Cardiac muscle cell (in vitro differentiated cells and primary cell): Measurements from ENCODE around the gene EGFL8. TPM values are rescaled to one million over a fixed set of nuclear protein-coding genes. Genes with fewer than 3 reads are reported as not detected.
A peak's percentile ranks its signal among the peaks of the same experiment; 100 is the strongest.

Source experiments
- DNase-seq, 2 donors: peaks; one replicate each; pipeline versions ENCODE4 v3.0.0 to v3.0.0-alpha.2; 2010 to 2017; ENCODE audit warnings: low read depth in 1 of 2, low spot score in 1 of 2
- H3K27ac ChIP-seq: fragments of 200-600 bp; sonication (generic); 2 replicates; pipeline ENCODE4 v1.5.1; 2016
- H3K27me3 ChIP-seq: fragments of 200-600 bp; sonication (generic); 2 replicates; pipeline ENCODE4 v1.6.0; 2016; ENCODE audit warnings: control low read depth
- H3K36me3 ChIP-seq: fragments of 200-600 bp; sonication (generic); 2 replicates; pipeline ENCODE4 v1.5.1; 2016; ENCODE audit warnings: control low read depth
- H3K4me1 ChIP-seq: fragments of 200-600 bp; sonication (generic); 2 replicates; pipeline ENCODE4 v1.8.1; 2017; ENCODE audit warnings: low read depth, mild to moderate bottlenecking, mixed run types
- H3K4me3 ChIP-seq: fragments of 200-600 bp; sonication (generic); 2 replicates; pipeline ENCODE4 v1.5.1; 2016; ENCODE audit warnings: mild to moderate bottlenecking
- H3K9me3 ChIP-seq: fragments of 200-600 bp; sonication (generic); 2 replicates; pipeline ENCODE4 v1.5.1; 2017; ENCODE audit warnings: low read depth, mild to moderate bottlenecking, control low read depth
- CTCF ChIP-seq: IDR thresholded peaks from 2 replicates; pipeline ENCODE4 v1.5.1; 2012; ENCODE audit warnings: low read depth, mild to moderate bottlenecking, low read length
- polyA plus RNA-seq: library from polyadenylated mRNA; unstranded; fragments of >200 nt; fragmentation: Nextera tagmentation; extraction: Ambion mirVana; gene quantifications from 2 replicates; pipeline ENCODE4 v1.2.1, GENCODE V29; 2016
- total RNA-seq: library from RNA; depleted of rRNA; stranded (reverse); fragments of >200 nt; gene quantifications from 2 replicates; pipeline ENCODE4 v1.2.3, GENCODE V29; 2016

EGFL8 gene
- total and polyA plus RNA-seq, 2 experiments from 2014 or later, result 15.2 to 18.7 TPM

- Histone ChIP-seq H3K9me3 (no peaks in the 10 kb centered on the region), H3K4me1 (peaks cover 23% of the 10 kb centered on the region), H3K27me3 (peaks cover 30% of the 10 kb centered on the region), H3K36me3 (peaks cover 2% of the 10 kb centered on the region), H3K27ac (no peak overlapping the region), H3K4me3 (no peak overlapping the region)
- no peak for DNase-seq
- no peak for TF ChIP-seq CTCF
Measured at GRCh38 chr6:32151181-32151862, 13.1 kb upstream of the EGFL8 start.

- peak within 1 kb of the TSS; percentile 91 for H3K27ac ChIP-seq
- TF ChIP-seq CTCF, result no peak
- H3K4me1 ChIP-seq, result peaks cover 18% of the 10 kb centered on the region
- H3K4me3 ChIP-seq, result peak within 1 kb of the TSS; percentile 63
- H3K36me3 ChIP-seq, result peaks cover 7% of the 10 kb centered on the region
- no peak for DNase-seq
- H3K27me3 ChIP-seq, result peaks cover 30% of the 10 kb centered on the region
- H3K9me3 ChIP-seq, result no peaks in the 10 kb centered on the region
Measured at GRCh38 chr6:32151863-32152768, 12.3 kb upstream of the EGFL8 start, which contains the start of gene PRRT1. TSS of gene PRRT1 (minus strand) at chr6:32151939. CDS start at chr6:32151827, 112 bp downstream.

- Histone ChIP-seq H3K36me3 (peaks cover 14% of the 10 kb centered on the region), H3K27me3 (peaks cover 30% of the 10 kb centered on the region), H3K9me3 (no peaks in the 10 kb centered on the region), H3K4me1 (peaks cover 18% of the 10 kb centered on the region), H3K4me3 (peak overlapping the region; percentile 63), H3K27ac (peak overlapping the region; percentile 91)
- peak; percentile 31 to 47 for DNase-seq
- no peak for TF ChIP-seq CTCF
Measured at GRCh38 chr6:32152769-32153563, 11.4 kb upstream of the EGFL8 start.

GRCh38 chr6:32153564-32154513 is 10.6 kb upstream of the EGFL8 start, which contains the start of gene PPT2:
TSS of gene PPT2 (plus strand) at chr6:32154141. CDS start at chr6:32154595, 454 bp downstream.
- Histone ChIP-seq H3K4me1 (peaks cover 18% of the 10 kb centered on the region), H3K4me3 (peak within 1 kb of the TSS; percentile 63), H3K27ac (peak within 1 kb of the TSS; percentile 91), H3K36me3 (peaks cover 21% of the 10 kb centered on the region), H3K27me3 (peaks cover 26% of the 10 kb centered on the region), H3K9me3 (no peaks in the 10 kb centered on the region)
- peak; percentile 28 for TF ChIP-seq CTCF
- DNase-seq, result peak; percentile 95 to 97
